ENCODE results near the gene SEPTIN10. TPM values are rescaled to one million over a fixed set of nuclear protein-coding genes. Genes with fewer than 3 reads are reported as not detected.

Gene SEPTIN10
- total RNA-seq, 2 donors from 2014 or later = 3.0 to 7.5 TPM

GRCh38 chr2:109623297-109623696, 9.5 kb upstream of the SEPTIN10 start:
- Mint-ChIP-seq H3K9me3 (no peaks in the 10 kb centered on the region), H3K4me3 (no peak overlapping the region), H3K36me3 (ENCODE audit: low read depth) (no peaks in the 10 kb centered on the region), H3K27ac (no peak overlapping the region), H3K27me3 (peaks cover 7% of the 10 kb centered on the region), H3K4me1 (no peaks in the 10 kb centered on the region)
- ATAC-seq (replicated peaks) = no peak

GRCh38 chr2:109619032-109619615, 5.4 kb upstream of the SEPTIN10 start:
- ATAC-seq (replicated peaks) = no peak
- no peak overlapping the region for H3K27ac Mint-ChIP-seq
- H3K4me3 Mint-ChIP-seq = no peak overlapping the region
- H3K9me3 Mint-ChIP-seq = no peaks in the 10 kb centered on the region
- H3K27me3 Mint-ChIP-seq = peaks cover 13% of the 10 kb centered on the region
- H3K36me3 Mint-ChIP-seq (ENCODE audit: low read depth) = no peaks in the 10 kb centered on the region
- no peaks in the 10 kb centered on the region for H3K4me1 Mint-ChIP-seq

- peaks cover 7% of the 10 kb centered on the region for H3K36me3 Mint-ChIP-seq (ENCODE audit: low read depth)
- no peak overlapping the region for H3K27ac Mint-ChIP-seq
- no peaks in the 10 kb centered on the region for H3K9me3 Mint-ChIP-seq
- peaks cover 23% of the 10 kb centered on the region for H3K27me3 Mint-ChIP-seq
- peak overlapping the region; percentile 48 for H3K4me3 Mint-ChIP-seq
- peaks cover 4% of the 10 kb centered on the region for H3K4me1 Mint-ChIP-seq
- ATAC-seq (replicated peaks) = no peak
Observed at GRCh38 chr2:109616184-109616583, 2.4 kb upstream of the SEPTIN10 start.

- no peak for ATAC-seq (replicated peaks)
- H3K27ac Mint-ChIP-seq = no peak overlapping the region
- no peaks in the 10 kb centered on the region for H3K9me3 Mint-ChIP-seq
- H3K4me3 Mint-ChIP-seq = peak overlapping the region; percentile 48
- H3K4me1 Mint-ChIP-seq = peaks cover 4% of the 10 kb centered on the region
- peaks cover 7% of the 10 kb centered on the region for H3K36me3 Mint-ChIP-seq (ENCODE audit: low read depth)
- H3K27me3 Mint-ChIP-seq = peaks cover 26% of the 10 kb centered on the region
Observed at GRCh38 chr2:109615637-109616144, 1.9 kb upstream of the SEPTIN10 start.

GRCh38 chr2:109614715-109615636, 1.2 kb upstream of the SEPTIN10 start:
- no peak for ATAC-seq (replicated peaks)
- Mint-ChIP-seq H3K27me3 (peaks cover 27% of the 10 kb centered on the region), H3K9me3 (no peaks in the 10 kb centered on the region), H3K4me1 (peaks cover 4% of the 10 kb centered on the region), H3K27ac (no peak overlapping the region), H3K36me3 (ENCODE audit: low read depth) (peaks cover 7% of the 10 kb centered on the region), H3K4me3 (peak overlapping the region; percentile 48)

GRCh38 chr2:109613081-109613921, 465 bp downstream of the SEPTIN10 start:
- H3K27me3 Mint-ChIP-seq = peaks cover 28% of the 10 kb centered on the region
- peaks cover 7% of the 10 kb centered on the region for H3K36me3 Mint-ChIP-seq (ENCODE audit: low read depth)
- H3K9me3 Mint-ChIP-seq = no peaks in the 10 kb centered on the region
- ATAC-seq (replicated peaks) = peak; percentile 8
- peaks cover 4% of the 10 kb centered on the region for H3K4me1 Mint-ChIP-seq
- peak overlapping the region; percentile 46 for H3K27ac Mint-ChIP-seq
- H3K4me3 Mint-ChIP-seq = peak overlapping the region; percentile 86

DNA sequence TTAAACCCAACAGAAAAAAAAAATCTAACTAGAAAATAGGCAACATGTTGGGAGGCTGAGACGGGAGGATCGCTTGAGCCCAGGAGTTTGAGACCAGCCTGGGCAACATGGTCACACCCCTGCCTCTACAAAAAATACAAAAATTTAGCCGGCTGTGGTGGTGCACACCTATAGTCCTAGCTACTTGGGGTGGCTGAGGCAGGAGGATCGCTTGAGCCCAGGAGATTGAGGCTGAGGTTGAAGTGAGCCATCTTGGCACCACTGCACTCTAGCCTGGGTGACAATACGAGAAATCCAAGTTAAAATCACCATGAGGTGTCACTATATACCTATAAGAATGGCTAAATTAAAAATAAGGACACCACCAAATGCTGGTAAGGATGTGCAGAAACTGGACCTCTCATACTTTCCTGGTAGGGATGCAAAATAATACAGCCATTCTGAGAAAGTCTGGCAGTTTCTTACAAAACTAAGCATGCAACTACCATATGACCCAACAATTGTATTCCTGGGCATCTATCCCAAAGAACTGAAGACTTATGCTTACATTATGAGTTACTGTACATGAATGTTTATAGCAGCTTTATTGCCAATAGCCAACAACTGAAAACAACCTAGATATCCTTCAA, 2.2 kb downstream of the SEPTIN10 start:
- Mint-ChIP-seq H3K27ac (no peak overlapping the region), H3K9me3 (no peaks in the 10 kb centered on the region), H3K36me3 (ENCODE audit: low read depth) (peaks cover 7% of the 10 kb centered on the region), H3K4me3 (peak overlapping the region; percentile 86), H3K27me3 (peaks cover 32% of the 10 kb centered on the region), H3K4me1 (peaks cover 4% of the 10 kb centered on the region)
- ATAC-seq (replicated peaks) = no peak

DNA sequence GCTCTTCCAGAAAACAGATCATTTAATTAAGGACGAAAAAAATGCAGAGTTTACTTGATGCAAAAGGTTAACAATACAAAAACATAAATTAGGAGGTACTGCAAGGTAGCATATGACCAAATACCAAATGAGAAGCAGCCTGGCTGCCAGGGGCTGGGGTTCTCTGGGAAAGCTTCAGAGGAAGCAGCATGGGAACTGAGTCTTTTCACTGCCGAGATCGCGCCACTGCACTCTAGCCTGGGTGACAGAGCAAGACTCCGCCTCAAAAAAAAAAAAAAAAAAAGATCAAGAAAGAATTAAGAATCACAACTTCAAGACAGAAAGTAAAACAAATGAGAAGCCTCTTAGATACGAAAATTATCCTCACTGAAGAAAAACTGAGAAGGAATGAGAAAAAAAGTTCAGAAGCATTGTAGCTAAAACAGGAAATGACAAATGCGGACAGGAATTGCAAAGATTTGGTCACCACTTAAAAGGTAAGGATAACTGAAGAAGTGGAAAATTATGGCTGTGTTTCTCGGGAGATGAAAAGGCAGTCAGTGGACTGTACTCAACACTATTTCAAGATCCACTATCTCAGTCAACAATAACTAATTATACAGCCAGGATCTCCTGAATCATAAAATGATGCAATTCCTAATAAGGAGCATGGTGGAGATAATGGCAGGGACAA, 4.3 kb downstream of the SEPTIN10 start:
- Mint-ChIP-seq H3K9me3 (no peaks in the 10 kb centered on the region), H3K27me3 (peaks cover 31% of the 10 kb centered on the region), H3K36me3 (ENCODE audit: low read depth) (peaks cover 7% of the 10 kb centered on the region), H3K4me3 (peak overlapping the region; percentile 24), H3K4me1 (peaks cover 4% of the 10 kb centered on the region), H3K27ac (no peak overlapping the region)
- ATAC-seq (replicated peaks) = no peak

DNA sequence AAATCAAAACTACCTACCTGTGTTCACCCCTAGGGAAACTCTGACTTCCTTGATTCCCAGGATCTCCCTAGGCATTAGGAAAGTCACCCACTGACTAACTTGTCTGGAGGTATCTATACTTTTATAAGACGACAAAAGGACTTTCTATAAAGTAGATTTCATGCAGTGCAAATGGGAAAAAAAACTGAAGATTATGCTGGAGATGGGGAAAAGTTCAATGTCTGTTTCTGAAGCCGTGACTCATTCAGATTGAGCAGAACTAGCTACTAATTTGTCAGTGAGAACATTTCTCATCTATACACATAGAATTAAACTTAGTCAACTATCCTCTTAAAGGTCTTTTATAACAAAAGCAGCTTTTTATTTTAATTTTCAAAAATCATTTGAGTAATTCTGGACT, 6.0 kb downstream of the SEPTIN10 start:
- H3K4me1 Mint-ChIP-seq = peaks cover under 1% of the 10 kb centered on the region
- peaks cover 28% of the 10 kb centered on the region for H3K27me3 Mint-ChIP-seq
- H3K9me3 Mint-ChIP-seq = no peaks in the 10 kb centered on the region
- H3K36me3 Mint-ChIP-seq (ENCODE audit: low read depth) = peaks cover 1% of the 10 kb centered on the region
- ATAC-seq (replicated peaks) = no peak
- H3K4me3 Mint-ChIP-seq = no peak overlapping the region
- H3K27ac Mint-ChIP-seq = no peak overlapping the region

- peak; percentile 74 for ATAC-seq (replicated peaks)
Observed at GRCh38 chr2:109604597-109604996, 9.2 kb downstream of the SEPTIN10 start.

DNA sequence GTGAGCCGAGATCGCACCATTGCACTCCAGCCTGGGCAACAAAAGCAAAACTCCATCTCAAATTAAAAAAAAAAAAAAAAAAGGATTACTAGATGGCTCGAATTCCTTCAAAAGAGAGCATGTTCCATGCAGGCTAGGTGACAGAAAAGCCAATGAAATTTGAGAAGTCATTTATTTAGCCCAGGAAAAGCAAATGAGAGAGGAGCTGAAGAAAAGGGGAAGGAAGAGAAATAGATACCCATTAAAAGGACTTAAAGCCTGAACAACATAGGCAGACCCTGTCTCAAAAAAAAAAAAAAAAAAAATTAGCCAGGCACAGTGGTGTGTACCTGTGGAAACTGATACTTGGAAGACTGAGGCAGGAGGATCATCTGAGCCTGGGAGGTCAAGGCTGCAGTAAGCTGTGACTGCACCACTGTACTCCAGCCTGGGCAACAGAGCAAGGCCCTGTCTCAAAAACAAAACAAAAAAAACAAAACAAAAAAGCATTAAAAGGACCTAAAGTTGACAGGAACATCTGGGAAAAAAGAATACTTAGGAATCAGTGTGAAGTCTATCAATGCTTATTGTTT, 11.1 kb downstream of the SEPTIN10 start:
- H3K4me3 Mint-ChIP-seq = no peak overlapping the region
- no peak overlapping the region for H3K27ac Mint-ChIP-seq
- no peak for ATAC-seq (replicated peaks)
- H3K4me1 Mint-ChIP-seq = no peaks in the 10 kb centered on the region
- peaks cover 19% of the 10 kb centered on the region for H3K27me3 Mint-ChIP-seq
- H3K36me3 Mint-ChIP-seq (ENCODE audit: low read depth) = no peaks in the 10 kb centered on the region
- no peaks in the 10 kb centered on the region for H3K9me3 Mint-ChIP-seq

More at GRCh38 chr2:109604597-109604996, 9.2 kb downstream of the SEPTIN10 start:
- Mint-ChIP-seq H3K27ac (no peak overlapping the region), H3K27me3 (peaks cover 24% of the 10 kb centered on the region), H3K36me3 (ENCODE audit: low read depth) (no peaks in the 10 kb centered on the region), H3K4me3 (no peak overlapping the region), H3K9me3 (no peaks in the 10 kb centered on the region), H3K4me1 (no peaks in the 10 kb centered on the region)

GRCh38 chr2:109601783-109602182, 12.0 kb downstream of the SEPTIN10 start:
- Mint-ChIP-seq H3K9me3 (no peaks in the 10 kb centered on the region), H3K4me3 (no peak overlapping the region), H3K27me3 (peaks cover 17% of the 10 kb centered on the region), H3K36me3 (ENCODE audit: low read depth) (no peaks in the 10 kb centered on the region), H3K27ac (no peak overlapping the region), H3K4me1 (no peaks in the 10 kb centered on the region)
- no peak for ATAC-seq (replicated peaks)

DNA sequence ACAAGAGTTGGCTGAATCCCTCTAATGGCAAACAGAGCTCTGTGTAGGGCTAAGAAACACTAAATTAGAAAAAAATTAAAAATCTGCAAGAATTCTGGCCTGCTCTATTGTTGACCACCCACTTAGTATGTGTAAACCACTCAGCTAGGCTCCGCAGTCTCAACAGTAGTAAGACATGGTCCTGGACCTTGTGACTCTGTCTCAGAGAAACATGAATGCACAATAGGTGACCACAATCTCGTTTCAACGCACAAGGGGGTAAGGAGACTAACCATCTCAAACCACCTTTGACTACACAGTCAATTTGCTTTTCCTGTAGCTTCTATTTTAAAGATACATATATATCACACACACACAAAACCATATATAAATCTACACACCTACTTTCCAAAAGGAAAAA, 16.5 kb downstream of the SEPTIN10 start:
- no peak for ATAC-seq (replicated peaks)
- H3K4me3 Mint-ChIP-seq = no peak overlapping the region
- peaks cover 11% of the 10 kb centered on the region for H3K27me3 Mint-ChIP-seq
- no peaks in the 10 kb centered on the region for H3K4me1 Mint-ChIP-seq
- H3K36me3 Mint-ChIP-seq (ENCODE audit: low read depth) = no peaks in the 10 kb centered on the region
- H3K27ac Mint-ChIP-seq = no peak overlapping the region
- no peaks in the 10 kb centered on the region for H3K9me3 Mint-ChIP-seq
